GM23338 (cell line): Measurements from ENCODE around the gene JAK3. TPM values are rescaled to one million over a fixed set of nuclear protein-coding genes. Genes with fewer than 3 reads are reported as not detected.

Experiments used
- ATAC-seq: fragments of 200-7000 bp; cut with Tn5 transposase; 3 replicates; pipeline ENCODE4 v1.9.1; 2020
- DNase-seq: peaks from one replicate; pipeline ENCODE4 v3.0.0-alpha.2; 2015; ENCODE audit warnings: low spot score
- H2AFZ ChIP-seq: fragments of 200-600 bp; sonication (generic); 2 replicates; pipeline ENCODE4 v1.8.0; 2016; ENCODE audit warnings: antibody characterized with exemption, mild to moderate bottlenecking, moderate library complexity
- H3F3A ChIP-seq: fragments of 200-600 bp; sonication (generic); replicated peaks from 2 replicates; pipeline ENCODE4 v1.8.0; 2017; ENCODE audit warnings: antibody characterized with exemption, mixed run types, low read depth
- H3K27ac ChIP-seq: fragments of 200-600 bp; sonication (generic); 2 replicates; pipeline ENCODE4 v1.6.1; 2016; ENCODE audit warnings: low read depth
- H3K27me3 ChIP-seq: fragments of 200-600 bp; sonication (generic); 2 replicates; pipeline ENCODE4 v1.8.0; 2016; ENCODE audit warnings: mild to moderate bottlenecking, mixed run types, moderate library complexity; ENCODE audit not compliant: insufficient read depth
- H3K36me3 ChIP-seq: fragments of 200-600 bp; sonication (generic); 2 replicates; pipeline ENCODE4 v1.8.0; 2016; ENCODE audit warnings: mild to moderate bottlenecking; ENCODE audit not compliant: insufficient read depth
- H3K4me1 ChIP-seq: fragments of 200-600 bp; sonication (generic); 2 replicates; pipeline ENCODE4 v1.8.0; 2016; ENCODE audit warnings: mild to moderate bottlenecking, moderate library complexity; ENCODE audit not compliant: insufficient read depth
- H3K4me2 ChIP-seq: fragments of 200-600 bp; sonication (generic); 2 replicates; pipeline ENCODE4 v1.7.1; 2017; ENCODE audit warnings: mixed run types
- H3K4me3 ChIP-seq: fragments of 200-600 bp; sonication (generic); 2 replicates; pipeline ENCODE4 v1.6.1; 2016; ENCODE audit warnings: mixed run types
- H3K79me2 ChIP-seq: fragments of 200-600 bp; sonication (generic); replicated peaks from 2 replicates; pipeline ENCODE4 v1.8.0; 2017; ENCODE audit warnings: mild to moderate bottlenecking; ENCODE audit not compliant: insufficient read depth
- H3K9me2 ChIP-seq: fragments of 200-600 bp; sonication (generic); 2 replicates; pipeline ENCODE4 v1.8.0; 2017; ENCODE audit not compliant: insufficient read depth
- H4K20me1 ChIP-seq: fragments of 200-600 bp; sonication (generic); replicated peaks from 2 replicates; pipeline ENCODE4 v1.8.0; 2017; ENCODE audit warnings: mild to moderate bottlenecking; ENCODE audit not compliant: insufficient read depth
- H3K27ac Mint-ChIP-seq: 2 replicates; pipeline ENCODE4 v1.8.0; 2020; ENCODE audit warnings: inconsistent platforms, mild to moderate bottlenecking, moderate library complexity, mixed read lengths
- H3K27me3 Mint-ChIP-seq: 3 replicates; pipeline ENCODE4 v1.8.0; 2022; ENCODE audit warnings: low read depth, mild to moderate bottlenecking, moderate library complexity, mixed read lengths, inconsistent platforms; ENCODE audit not compliant: insufficient read depth, poor library complexity
- H3K36me3 Mint-ChIP-seq: 3 replicates; pipeline ENCODE4 v1.8.0; 2021; ENCODE audit warnings: low read depth, mild to moderate bottlenecking, inconsistent platforms, moderate library complexity, mixed read lengths
- H3K4me1 Mint-ChIP-seq: 3 replicates; pipeline ENCODE4 v1.8.0; 2020; ENCODE audit warnings: mild to moderate bottlenecking, inconsistent platforms, mixed read lengths
- H3K4me3 Mint-ChIP-seq: 3 replicates; pipeline ENCODE4 v1.8.0; 2021; ENCODE audit warnings: moderate library complexity, mild to moderate bottlenecking, inconsistent platforms, mixed read lengths
- H3K9me3 Mint-ChIP-seq: 3 replicates; pipeline ENCODE4 v1.8.0; 2020; ENCODE audit warnings: moderate library complexity, mild to moderate bottlenecking, inconsistent platforms, mixed read lengths
- CREB1 ChIP-seq: fragments of 250-450 bp; sonication (Bioruptor Pico); IDR thresholded peaks from 2 replicates; pipeline ENCODE4 v1.5.0; 2020; ENCODE audit warnings: low read depth, mild to moderate bottlenecking, moderate library complexity
- CTCF ChIP-seq, 2 experiments: fragments of 200-600 bp in 1 of 2; sonication (generic) in 1 of 2; conservative IDR thresholded peaks; 2 replicates each; pipeline versions ENCODE4 v1.5.1 to v1.6.1; 2016 to 2017; ENCODE audit warnings: antibody characterized with exemption in 2 of 2, low read depth in 2 of 2, mild to moderate bottlenecking in 2 of 2, moderate library complexity in 1 of 2
- ETS1 ChIP-seq: IDR thresholded peaks from 2 replicates; pipeline ENCODE4 v1.6.1; 2016; ENCODE audit warnings: antibody characterized with exemption
- EZH2 ChIP-seq: fragments of 200-600 bp; sonication (generic); IDR thresholded peaks from one replicate; pipeline ENCODE4 v1.8.0; 2017; ENCODE audit warnings: antibody characterized with exemption, mild to moderate bottlenecking, low read depth; ENCODE audit not compliant: unreplicated experiment
- EZH2phosphoT487 ChIP-seq: fragments of 200-600 bp; sonication (generic); IDR thresholded peaks from one replicate; pipeline ENCODE4 v1.8.1; 2018; ENCODE audit warnings: antibody characterized with exemption; ENCODE audit not compliant: unreplicated experiment
- JUNB ChIP-seq: IDR thresholded peaks from one replicate; pipeline ENCODE4 v1.6.1; 2016; ENCODE audit warnings: antibody characterized with exemption; ENCODE audit not compliant: unreplicated experiment
- NANOG ChIP-seq: IDR thresholded peaks from 2 replicates; pipeline ENCODE4 v1.6.1; 2016; ENCODE audit warnings: antibody characterized with exemption, borderline replicate concordance
- POLR2AphosphoS5 ChIP-seq: IDR thresholded peaks from 2 replicates; pipeline ENCODE4 v1.6.1; 2016; ENCODE audit warnings: antibody characterized with exemption, low read depth
- STAT1 ChIP-seq: IDR thresholded peaks from one replicate; pipeline ENCODE4 v1.6.1; 2016; ENCODE audit warnings: antibody characterized with exemption; ENCODE audit not compliant: unreplicated experiment
- ZNF114 ChIP-seq: fragments of 250-450 bp; sonication (Bioruptor Pico); IDR thresholded peaks from 2 replicates; pipeline ENCODE4 v1.5.0; 2020; ENCODE audit warnings: mild to moderate bottlenecking, moderate library complexity
- ZNF331 ChIP-seq: fragments of 250-450 bp; sonication (Bioruptor Pico); IDR thresholded peaks from 2 replicates; pipeline ENCODE4 v1.5.0; 2020; ENCODE audit warnings: low read depth, mild to moderate bottlenecking, moderate library complexity
- ZNF462 ChIP-seq: fragments of 250-450 bp; sonication (Bioruptor Pico); IDR thresholded peaks from 2 replicates; pipeline ENCODE4 v1.5.0; 2020; ENCODE audit warnings: mild to moderate bottlenecking, moderate library complexity
- polyA plus RNA-seq: library from polyadenylated mRNA; unstranded; fragments of >200 nt; fragmentation: Nextera tagmentation; extraction: Ambion mirVana; gene quantifications from 2 replicates; pipeline ENCODE4 v1.2.1, GENCODE V29; 2016
- total RNA-seq: library from RNA; depleted of rRNA; stranded (reverse); fragments of >200 nt; shearing (Covaris generic); gene quantifications from 2 replicates; pipeline ENCODE4 v1.2.3, GENCODE V29; 2014
- TF ChIP-seq, protein P1 (sequence below): IDR thresholded peaks from one replicate; pipeline ENCODE4 v1.6.1; 2018; ENCODE audit warnings: antibody characterized with exemption; ENCODE audit not compliant: unreplicated experiment

Gene JAK3
- total and polyA plus RNA-seq, 2 experiments from 2014 or later, result 2.9 to 5.4 TPM

- peak overlapping the region; percentile 96 for H3K4me2 ChIP-seq
- no peaks in the 10 kb centered on the region for H3K36me3 ChIP-seq
- DNase-seq (no peak), ATAC-seq (peak; percentile 16)
- Mint-ChIP-seq H3K36me3 (no peaks in the 10 kb centered on the region), H3K4me3 (peak overlapping the region; percentile 71), H3K27me3 (peaks cover 28% of the 10 kb centered on the region), H3K27ac (no peak overlapping the region), H3K4me1 (peaks cover 11% of the 10 kb centered on the region), H3K9me3 (no peaks in the 10 kb centered on the region)
- peak overlapping the region; percentile 98 for H2AFZ ChIP-seq
- 0 out of 2 replicates have a peak, but pooled peaks cover 10% of the 10 kb centered on the region for H3K27me3 ChIP-seq
- no peaks in the 10 kb centered on the region for H4K20me1 ChIP-seq
- H3K9me2 ChIP-seq, result no peaks in the 10 kb centered on the region
- no peaks in the 10 kb centered on the region for H3K79me2 ChIP-seq
- peak overlapping the region; percentile 73 for H3K4me3 ChIP-seq
- TF ChIP-seq JUNB, result no peak
- TF ChIP-seq ZNF462 (CRISPR knock-in tag), result no peak
- TF ChIP-seq, protein P1, sequence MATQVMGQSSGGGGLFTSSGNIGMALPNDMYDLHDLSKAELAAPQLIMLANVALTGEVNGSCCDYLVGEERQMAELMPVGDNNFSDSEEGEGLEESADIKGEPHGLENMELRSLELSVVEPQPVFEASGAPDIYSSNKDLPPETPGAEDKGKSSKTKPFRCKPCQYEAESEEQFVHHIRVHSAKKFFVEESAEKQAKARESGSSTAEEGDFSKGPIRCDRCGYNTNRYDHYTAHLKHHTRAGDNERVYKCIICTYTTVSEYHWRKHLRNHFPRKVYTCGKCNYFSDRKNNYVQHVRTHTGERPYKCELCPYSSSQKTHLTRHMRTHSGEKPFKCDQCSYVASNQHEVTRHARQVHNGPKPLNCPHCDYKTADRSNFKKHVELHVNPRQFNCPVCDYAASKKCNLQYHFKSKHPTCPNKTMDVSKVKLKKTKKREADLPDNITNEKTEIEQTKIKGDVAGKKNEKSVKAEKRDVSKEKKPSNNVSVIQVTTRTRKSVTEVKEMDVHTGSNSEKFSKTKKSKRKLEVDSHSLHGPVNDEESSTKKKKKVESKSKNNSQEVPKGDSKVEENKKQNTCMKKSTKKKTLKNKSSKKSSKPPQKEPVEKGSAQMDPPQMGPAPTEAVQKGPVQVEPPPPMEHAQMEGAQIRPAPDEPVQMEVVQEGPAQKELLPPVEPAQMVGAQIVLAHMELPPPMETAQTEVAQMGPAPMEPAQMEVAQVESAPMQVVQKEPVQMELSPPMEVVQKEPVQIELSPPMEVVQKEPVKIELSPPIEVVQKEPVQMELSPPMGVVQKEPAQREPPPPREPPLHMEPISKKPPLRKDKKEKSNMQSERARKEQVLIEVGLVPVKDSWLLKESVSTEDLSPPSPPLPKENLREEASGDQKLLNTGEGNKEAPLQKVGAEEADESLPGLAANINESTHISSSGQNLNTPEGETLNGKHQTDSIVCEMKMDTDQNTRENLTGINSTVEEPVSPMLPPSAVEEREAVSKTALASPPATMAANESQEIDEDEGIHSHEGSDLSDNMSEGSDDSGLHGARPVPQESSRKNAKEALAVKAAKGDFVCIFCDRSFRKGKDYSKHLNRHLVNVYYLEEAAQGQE, result no peak
- TF ChIP-seq NANOG, result no peak
- no peak for TF ChIP-seq CREB1
- TF ChIP-seq EZH2, result no peak
- TF ChIP-seq EZH2phosphoT487, result no peak
- no peak for TF ChIP-seq STAT1
- no peak for TF ChIP-seq ETS1
- no peak for TF ChIP-seq CTCF (conservative IDR thresholded peaks at IDR 0.05; ENCODE audit: low read depth in 2 of 2)
- TF ChIP-seq POLR2AphosphoS5, result no peak
- no peak for TF ChIP-seq ZNF114 (CRISPR knock-in tag)
- no peak for TF ChIP-seq ZNF331 (CRISPR knock-in tag)
- no peaks in the 10 kb centered on the region; the same call in 1 of the 2 replicates for H3K4me1 ChIP-seq
- H3K27ac ChIP-seq, result no peak overlapping the region
- H3F3A ChIP-seq, result no peaks in the 10 kb centered on the region
Observed at GRCh38 chr19:17841371-17841809, 6.4 kb downstream of the JAK3 start.
